Right cardiac atrium (tissue), 5 donors: ENCODE measurements around the gene PRDX2. TPM values are rescaled to one million over a fixed set of nuclear protein-coding genes. Genes with fewer than 3 reads are reported as not detected.
"Not testable (repeated sequence)": the region's sequence is repeated elsewhere in the genome, so short reads cannot be mapped to it uniquely, and the experiment has no call there.

Source experiments
- ATAC-seq, 2 donors: fragments of 200-7000 bp; cut with Tn5 transposase; one replicate each; pipeline versions ENCODE4 v1.8.0 to v1.9.1; 2020; ENCODE audit warnings: moderate library complexity in 2 of 2, mild to moderate bottlenecking in 1 of 2
- DNase-seq, 3 donors: peaks; one replicate each; pipeline ENCODE4 v3.0.0-alpha.2; 2020
- H3K27ac ChIP-seq: one replicate; pipeline ENCODE4 v1.5.1; 2013; ENCODE audit warnings: mild to moderate bottlenecking, low read length, control low read depth, moderate library complexity
- H3K27me3 ChIP-seq: one replicate; pipeline ENCODE4 v1.6.1; 2013; ENCODE audit not compliant: control insufficient read depth, insufficient read depth
- H3K4me1 ChIP-seq: one replicate; pipeline ENCODE4 v1.6.1; 2013; ENCODE audit warnings: low read length; ENCODE audit not compliant: control insufficient read depth, insufficient read depth
- H3K4me3 ChIP-seq: one replicate; pipeline ENCODE4 v1.5.1; 2013; ENCODE audit warnings: low read length, control low read depth
- H3K9me3 ChIP-seq: one replicate; pipeline ENCODE4 v1.6.1; 2013; ENCODE audit warnings: low read length; ENCODE audit not compliant: control insufficient read depth
- WGBS: extraction: QIAGEN DNeasy Blood & Tissue Kit; methylation state at CpG from one replicate; pipeline ENCODE4 v1.1.7; 2013; 5-methylcytosine and 5-hydroxymethylcytosine counted together
- intact Hi-C, 4 donors: fragments of 100-400 bp; cut with DNase I; formaldehyde crosslinking; loops; one replicate each; pipeline versions ENCODE4 v1.11.0 to v1.14.0; 2022 to 2023
- polyA plus RNA-seq: library from polyadenylated mRNA; stranded (reverse); fragments of 200-250 nt; gene quantifications from one replicate; pipeline ENCODE4 v1.2.3, GENCODE V29; 2013
- total RNA-seq, 4 donors: library from RNA; stranded (reverse); fragmentation: NEBNext Ultra II Directional; extraction: Animal tissue kit (Norgen Biotek cat#: 25700); gene quantifications; one replicate each; pipeline ENCODE4 v1.2.1, GENCODE V29; 2021
- donor health status: healthy with polysubstance abuse.
- donor health status: DM: no; HTN: yes; CAD: no.
- donor health status: DM: no; HTN: no; CAD: no.
- donor health status: DM: no; HTN: yes; CAD: no; lungs with severe emphysema.
- donor health status: DM: yes; HTN: yes; CAD: no.

PRDX2 gene
- total and polyA plus RNA-seq, 5 donors = 595 to 834 (median 683) TPM

- DNase-seq (peak in 1 of 3 donors; percentile 40), ATAC-seq (no peak)
- WGBS = 86% methylated on average over 18 of the region's 18 CpGs
- Histone ChIP-seq H3K4me3 (no peak overlapping the region), H3K27ac (no peak overlapping the region), H3K4me1 (peaks cover 5% of the 10 kb centered on the region), H3K9me3 (no peaks in the 10 kb centered on the region), H3K27me3 (no peaks in the 10 kb centered on the region)
- intact Hi-C loops = loop anchor here in 3 of 4 donors (5.0 kb wide), 1 partner anchor 33 kb away; no protein-coding TSS in a partner anchor
Observed at GRCh38 chr19:12799742-12800465, 1.7 kb downstream of the PRDX2 start.

GRCh38 chr19:12797607-12798006 is 4.0 kb downstream of the PRDX2 start:
- not testable (repeated sequence) for H3K4me1 ChIP-seq, DNase-seq, ATAC-seq, H3K27ac ChIP-seq, H3K9me3 ChIP-seq, H3K27me3 ChIP-seq, H3K4me3 ChIP-seq
- intact Hi-C loops = loop anchor here in 1 of 4 donors (2.0 kb wide), 1 partner anchor 21 kb away; no protein-coding TSS in a partner anchor
- WGBS = 95% methylated on average over 7 of the region's 7 CpGs

GRCh38 chr19:12797141-12797587 is 4.4 kb downstream of the PRDX2 start:
- H3K27me3 ChIP-seq = no peaks in the 10 kb centered on the region
- peaks cover 5% of the 10 kb centered on the region for H3K4me1 ChIP-seq
- H3K4me3 ChIP-seq = no peak overlapping the region
- WGBS = 94% methylated on average over 6 of the region's 6 CpGs
- H3K27ac ChIP-seq = no peak overlapping the region
- no peaks in the 10 kb centered on the region for H3K9me3 ChIP-seq
- DNase-seq (peak in 1 of 3 donors; percentile 7), ATAC-seq (no peak)
- intact Hi-C loops = loop anchor here in 1 of 4 donors (2.0 kb wide), 1 partner anchor 20 kb away; no protein-coding TSS in a partner anchor

GRCh38 chr19:12796146-12797071 is 5.2 kb downstream of the PRDX2 start:
- Histone ChIP-seq H3K4me3 (no peak overlapping the region), H3K9me3 (no peaks in the 10 kb centered on the region), H3K27me3 (no peaks in the 10 kb centered on the region), H3K4me1 (peaks cover 5% of the 10 kb centered on the region), H3K27ac (peak overlapping the region; percentile 13)
- peak; percentile 10 for ATAC-seq
- intact Hi-C loops = loop anchor here in 1 of 4 donors (2.0 kb wide), 1 partner anchor 20 kb away; no protein-coding TSS in a partner anchor
- WGBS = 10% methylated on average over 18 of the region's 18 CpGs
- peak; percentile 79 to 85 (median 82) for DNase-seq

- intact Hi-C loops = loop anchor here in 1 of 4 donors (2.0 kb wide), 1 partner anchor 16 kb away; no protein-coding TSS in a partner anchor
- Histone ChIP-seq H3K27ac (no peak overlapping the region), H3K4me3 (no peak overlapping the region), H3K27me3 (no peaks in the 10 kb centered on the region), H3K9me3 (no peaks in the 10 kb centered on the region), H3K4me1 (no peaks in the 10 kb centered on the region)
- no peak for ATAC-seq
- DNase-seq = peak in 2 of 3 donors; percentile 28 to 45
- WGBS = 92% methylated on average over 9 of the region's 9 CpGs
Observed at GRCh38 chr19:12794971-12795381, 6.6 kb downstream of the PRDX2 start.

GRCh38 chr19:12794196-12794941 is 7.2 kb downstream of the PRDX2 start:
- intact Hi-C loops = loop anchor here in 1 of 4 donors (2.0 kb wide), 1 partner anchor 16 kb away; no protein-coding TSS in a partner anchor
- 71% methylated on average over 7 of the region's 7 CpGs for WGBS
- peak overlapping the region; percentile 82 for H3K4me3 ChIP-seq
- DNase-seq (peak in 1 of 3 donors; percentile 42), ATAC-seq (no peak)
- peak overlapping the region; percentile 93 for H3K27ac ChIP-seq
- H3K4me1 ChIP-seq = no peaks in the 10 kb centered on the region
- H3K9me3 ChIP-seq = no peaks in the 10 kb centered on the region
- H3K27me3 ChIP-seq = no peaks in the 10 kb centered on the region

- H3K4me3 ChIP-seq = peak overlapping the region; percentile 82
- intact Hi-C loops = loop anchor here in 1 of 4 donors (2.0 kb wide), 1 partner anchor 15 kb away; no protein-coding TSS in a partner anchor
- no peaks in the 10 kb centered on the region for H3K4me1 ChIP-seq
- ATAC-seq (peak; percentile 45 to 48), DNase-seq (peak; percentile 93 to 97 (median 97))
- under 1% methylated on average over 81 of the region's 81 CpGs for WGBS
- no peaks in the 10 kb centered on the region for H3K27me3 ChIP-seq
- peak overlapping the region; percentile 94 for H3K27ac ChIP-seq
- no peaks in the 10 kb centered on the region for H3K9me3 ChIP-seq
Observed at GRCh38 chr19:12793290-12794195, 8.1 kb downstream of the PRDX2 start.

GRCh38 chr19:12792853-12793289 is 8.7 kb downstream of the PRDX2 start:
- peak overlapping the region; percentile 92 for H3K27ac ChIP-seq
- H3K4me3 ChIP-seq = peak overlapping the region; percentile 82
- WGBS = under 1% methylated on average over 22 of the region's 22 CpGs
- no peaks in the 10 kb centered on the region for H3K27me3 ChIP-seq
- ATAC-seq (no peak), DNase-seq (no peak)
- H3K9me3 ChIP-seq = no peaks in the 10 kb centered on the region
- H3K4me1 ChIP-seq = peaks cover 3% of the 10 kb centered on the region
- intact Hi-C loops = no loop called here

GRCh38 chr19:12792051-12792852 is 9.3 kb downstream of the PRDX2 start:
- peak overlapping the region; percentile 82 for H3K4me3 ChIP-seq
- ATAC-seq = no peak
- under 1% methylated on average over 84 of the region's 84 CpGs for WGBS
- peaks cover 3% of the 10 kb centered on the region for H3K4me1 ChIP-seq
- no peaks in the 10 kb centered on the region for H3K27me3 ChIP-seq
- peak; percentile 75 to 90 (median 89) for DNase-seq
- peak overlapping the region; percentile 92 for H3K27ac ChIP-seq
- intact Hi-C loops = no loop called here
- no peaks in the 10 kb centered on the region for H3K9me3 ChIP-seq
